HCT116 (cell line): Measurements from ENCODE around the gene AVPR1B.

Source experiments
- EZH2phosphoT487 ChIP-seq: fragments of 200-600 bp; IDR thresholded peaks from 2 replicates; pipeline ENCODE4 v1.6.1; 2018; ENCODE audit warnings: antibody characterized with exemption, borderline replicate concordance
- POLR2AphosphoS5 ChIP-seq: IDR thresholded peaks from 2 replicates; pipeline ENCODE4 v1.6.1; 2011; ENCODE audit warnings: mild to moderate bottlenecking, low read depth, low read length, moderate library complexity
- SIN3A ChIP-seq: IDR thresholded peaks from 2 replicates; pipeline ENCODE4 v1.6.1; 2012; ENCODE audit warnings: low read depth
- ZFX ChIP-seq: fragments of 450-650 bp; IDR thresholded peaks from 2 replicates; pipeline ENCODE4 v1.6.1; 2017

DNA sequence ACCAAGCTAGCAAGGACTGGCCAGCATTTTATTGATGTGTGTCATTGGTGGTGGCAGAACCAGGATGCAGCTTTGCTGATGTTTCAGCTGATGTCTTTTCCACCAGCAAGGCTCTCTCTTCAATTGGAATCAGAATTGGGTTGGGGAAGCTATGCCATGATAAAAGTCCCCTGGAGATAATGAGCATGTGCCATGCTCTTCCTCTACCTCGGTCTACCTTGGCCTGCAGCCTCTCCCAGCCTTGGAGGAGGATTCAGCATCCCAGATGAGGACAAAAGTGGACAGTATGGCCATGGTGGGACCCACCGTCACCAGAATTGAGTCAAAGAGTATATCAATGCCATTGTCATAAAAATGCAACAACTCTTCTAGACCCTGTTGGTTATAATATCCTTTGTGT is 8.6 kb downstream of the AVPR1B start:
- no peak for TF ChIP-seq ZFX
- TF ChIP-seq EZH2phosphoT487 = no peak
- no peak for TF ChIP-seq SIN3A
- no peak for TF ChIP-seq POLR2AphosphoS5
